Stimulated activated CD8-positive, alpha-beta memory T cell treated with anti-CD3 and anti-CD28 coated beads, Interleukin-15, amount 100 ng/mL, for 4 hours (primary cell): ENCODE data around the gene SPANXN3.
"Not testable (repeated sequence)": the region's sequence is repeated elsewhere in the genome, so short reads cannot be mapped to it uniquely, and the experiment has no call there.

Experiments
- DNase-seq, 2 donors: peaks; one replicate each; pipeline ENCODE4 v3.0.0-alpha.2; 2020; ENCODE audit warnings: low read depth in 2 of 2

The SPANXN3 gene

DNA sequence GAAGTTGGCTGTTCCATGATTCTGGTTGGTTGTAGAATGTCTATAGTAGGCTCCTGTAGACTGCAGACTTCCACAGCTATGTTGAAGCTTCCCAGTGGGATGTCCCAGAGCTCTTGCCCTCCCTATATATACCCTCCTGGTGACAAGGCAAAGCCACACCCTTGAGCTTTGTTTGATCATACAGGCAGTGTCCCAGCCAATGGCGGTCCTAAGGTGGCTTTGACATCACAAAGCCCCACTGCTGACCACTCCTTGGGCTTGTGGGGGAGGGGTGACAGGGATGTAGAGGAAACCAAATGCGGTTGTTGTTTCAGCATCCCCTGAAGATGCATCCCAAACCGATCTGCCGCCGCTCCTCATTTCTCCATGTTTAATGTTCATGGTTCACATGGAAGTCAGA, at the start of gene SPANXN3:
TSS of gene SPANXN3 (minus strand) at position 101 of the 400 bp plus-strand sequence. CDS start at position 17, 84 bp downstream.
- not testable (repeated sequence) for DNase-seq

- DNase-seq, result no peak
Measured at GRCh38 chrX:143536176-143536575, 18.9 kb upstream of the SPANXN3 start.

GRCh38 chrX:143502196-143502595, 15.1 kb downstream of the SPANXN3 start:
- not testable (repeated sequence) for DNase-seq

DNA sequence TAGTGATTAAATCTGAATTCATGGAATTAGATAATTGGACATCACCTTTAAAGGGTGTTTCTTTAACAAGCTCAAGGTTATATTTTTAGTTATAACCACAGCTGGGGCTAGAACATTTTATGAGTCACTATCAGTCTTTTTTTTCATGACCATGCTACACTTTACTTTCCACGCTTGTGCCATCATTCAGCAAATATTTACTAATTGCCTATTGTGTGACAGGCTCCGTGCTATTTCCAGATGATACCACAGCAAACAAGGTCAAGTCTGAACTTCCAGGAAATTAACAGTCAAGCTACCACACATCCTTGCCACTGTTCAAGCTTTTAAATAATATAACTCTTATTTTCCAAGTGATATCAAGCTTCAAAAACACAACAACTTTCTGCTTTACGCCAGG, 16.5 kb downstream of the SPANXN3 start:
- DNase-seq, result no peak

DNA sequence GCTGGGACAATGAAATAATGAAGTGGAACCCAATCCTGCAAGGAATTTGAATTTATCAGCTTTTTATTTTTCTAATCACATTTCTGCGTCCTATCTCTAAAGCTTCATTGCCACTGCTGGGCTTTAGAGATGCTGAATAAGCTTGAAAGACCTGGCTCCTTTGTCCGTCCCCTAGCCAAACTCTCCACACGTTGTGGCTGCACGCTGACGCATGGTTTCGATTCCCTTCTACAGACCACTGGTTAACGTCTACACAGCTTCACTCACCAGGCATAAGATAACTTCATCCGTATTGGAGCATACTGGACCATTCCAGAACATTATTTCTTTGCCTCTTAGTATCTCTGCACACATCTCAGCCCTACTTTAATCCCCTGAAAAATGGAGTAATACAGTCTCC, 31.2 kb downstream of the SPANXN3 start:
- DNase-seq, result no peak

- DNase-seq, result no peak
Measured at GRCh38 chrX:143476751-143477150, 40.5 kb downstream of the SPANXN3 start.

DNA sequence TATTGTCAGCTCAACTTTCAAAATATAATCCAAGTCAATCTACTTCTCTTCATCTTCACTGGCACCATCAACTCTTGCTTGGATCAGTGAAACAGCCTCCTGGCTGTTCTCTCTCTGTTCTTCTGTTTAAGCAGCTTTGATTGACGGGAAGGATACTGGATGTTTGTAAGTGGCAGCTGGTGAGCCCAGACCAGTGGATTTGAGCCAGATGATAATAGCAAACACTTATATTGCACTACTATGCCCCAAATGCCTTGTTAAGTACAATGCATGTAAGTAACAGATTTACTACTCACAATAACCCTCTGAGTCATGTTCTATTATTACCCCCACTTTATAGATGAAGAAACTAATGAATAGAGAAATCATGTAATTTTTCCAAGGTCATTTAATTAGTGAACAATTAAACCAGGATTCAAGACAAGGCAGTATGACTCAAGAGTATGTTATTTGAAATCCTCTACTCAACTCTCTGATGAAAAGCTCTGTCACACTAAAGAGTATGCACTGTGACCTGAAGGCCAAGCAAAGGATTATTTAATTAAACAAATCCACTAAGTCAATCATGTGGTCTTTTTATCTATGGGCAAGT, 44.8 kb downstream of the SPANXN3 start:
- DNase-seq, result no peak

DNA sequence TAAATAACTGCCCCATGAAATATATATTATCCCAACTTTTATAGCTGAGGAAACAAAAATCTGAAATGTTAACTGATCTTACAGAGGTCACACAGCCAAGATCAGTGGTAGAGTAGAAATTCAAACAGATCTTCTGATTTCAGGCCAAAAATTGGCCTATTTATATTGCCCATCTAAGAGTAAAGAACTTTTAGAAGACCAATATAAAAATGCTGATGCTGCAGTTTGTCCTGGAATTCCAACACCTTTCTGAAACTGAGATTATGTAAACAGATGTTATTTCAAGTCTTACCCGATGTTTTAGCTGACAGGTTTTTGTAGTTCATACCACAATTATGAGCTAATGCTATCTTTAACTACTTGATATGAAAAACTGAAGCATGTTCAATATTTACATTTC, 51.1 kb downstream of the SPANXN3 start:
- no peak for DNase-seq

DNA sequence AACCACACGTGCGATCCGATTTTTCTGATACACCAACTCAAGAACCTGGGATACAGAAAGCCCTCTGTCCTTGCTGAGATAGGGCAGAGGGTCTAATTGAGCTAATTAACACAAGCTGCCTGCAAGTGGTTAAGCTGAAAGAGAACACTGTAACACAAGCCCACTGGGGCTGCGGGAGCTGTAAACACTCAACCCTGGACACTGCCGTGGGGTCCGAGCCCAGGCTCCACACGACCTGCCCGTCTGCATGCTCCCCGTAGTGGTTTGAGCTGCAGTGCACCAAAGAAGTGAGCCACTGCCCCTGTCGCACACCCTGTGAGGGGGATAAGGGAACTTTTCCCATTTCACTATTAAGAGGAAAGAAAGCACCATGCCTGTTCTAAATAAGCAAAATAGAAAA, 54.6 kb downstream of the SPANXN3 start:
- no peak for DNase-seq

- DNase-seq, result no peak
Measured at GRCh38 chrX:143461606-143462005, 55.7 kb downstream of the SPANXN3 start.
